Coronary artery (tissue), 2 donors: ENCODE data around the gene ADPGK.
A peak's percentile ranks its signal among the peaks of the same experiment; 100 is the strongest.
"Not testable (repeated sequence)": the region's sequence is repeated elsewhere in the genome, so short reads cannot be mapped to it uniquely, and the experiment has no call there.

Experiments used
- DNase-seq: peaks from one replicate; pipeline ENCODE4 v3.0.0-alpha.2; 2017; ENCODE audit warnings: low spot score
- H3K27ac ChIP-seq, 2 donors: fragments of 200-600 bp; sonication (generic); one replicate each; pipeline ENCODE4 v1.5.1; 2016 to 2019
- H3K4me3 ChIP-seq: fragments of 200-600 bp; sonication (generic); 2 replicates; pipeline ENCODE4 v1.5.1; 2016; ENCODE audit warnings: mild to moderate bottlenecking, moderate library complexity
- CTCF ChIP-seq: fragments of 200-600 bp; sonication (generic); IDR thresholded peaks from one replicate; pipeline ENCODE4 v1.5.1; 2019; ENCODE audit warnings: antibody characterized with exemption

Gene ADPGK

GRCh38 chr15:72818632-72819031 lies 35.1 kb upstream of the ADPGK start:
- peak; percentile 8 for DNase-seq
- TF ChIP-seq CTCF = no peak
- Histone ChIP-seq H3K27ac (no peak overlapping the region), H3K4me3 (no peak overlapping the region)

- TF ChIP-seq CTCF = no peak
- DNase-seq = peak; percentile 12
- Histone ChIP-seq H3K27ac (no peak overlapping the region), H3K4me3 (no peak overlapping the region)
These were observed 29.9 kb upstream of the ADPGK start for GRCh38 chr15:72813345-72814004.

- DNase-seq = no peak
- no peak overlapping the region for H3K4me3 ChIP-seq
- no peak overlapping the region for H3K27ac ChIP-seq
- TF ChIP-seq CTCF = no peak
These were observed 25.8 kb upstream of the ADPGK start for GRCh38 chr15:72809329-72809728.

- not testable (repeated sequence) for DNase-seq, H3K27ac ChIP-seq, H3K4me3 ChIP-seq
These were observed 23.8 kb upstream of the ADPGK start for GRCh38 chr15:72807346-72807745.

- Histone ChIP-seq H3K4me3 (no peak overlapping the region), H3K27ac (no peak overlapping the region)
- DNase-seq = no peak
- TF ChIP-seq CTCF = no peak
These were observed 19.4 kb upstream of the ADPGK start for GRCh38 chr15:72803006-72803405.

GRCh38 chr15:72801590-72802325 lies 18.2 kb upstream of the ADPGK start:
- TF ChIP-seq CTCF = no peak
- H3K4me3 ChIP-seq = no peak overlapping the region
- H3K27ac ChIP-seq = no peak overlapping the region
- DNase-seq = no peak

GRCh38 chr15:72800833-72801481 lies 17.4 kb upstream of the ADPGK start:
- Histone ChIP-seq H3K27ac (no peak overlapping the region), H3K4me3 (no peak overlapping the region)
- DNase-seq = no peak
- TF ChIP-seq CTCF = no peak
